ENCODE measurements around the gene DLK2.
"Not testable (repeated sequence)": the region's sequence is repeated elsewhere in the genome, so short reads cannot be mapped to it uniquely, and the experiment has no call there.

The DLK2 gene

GRCh38 chr6:43412541-43412940 lies 42.8 kb downstream of the DLK2 start:
- H3K27me3 ChIP-seq (ENCODE audit: control insufficient read depth, low read length), result peaks cover 4% of the 10 kb centered on the region
- no peaks in the 10 kb centered on the region for H4K20me1 ChIP-seq (ENCODE audit: control insufficient read depth, insufficient read depth, low read depth, low read length)
- H3K4me1 ChIP-seq (ENCODE audit: control insufficient read depth, low read length), result no peaks in the 10 kb centered on the region
- no peak overlapping the region for H3K4me3 ChIP-seq (ENCODE audit: low read length)
- no peak overlapping the region for H3K27ac ChIP-seq (ENCODE audit: low read depth, low read length)
- peaks cover 13% of the 10 kb centered on the region for H3K9me3 ChIP-seq (ENCODE audit: control insufficient read depth, insufficient read depth, low read length)
- no peaks in the 10 kb centered on the region for H3K79me2 ChIP-seq (ENCODE audit: control insufficient read depth, low read length)
- peaks cover 20% of the 10 kb centered on the region for H3K36me3 ChIP-seq (ENCODE audit: control insufficient read depth, low read length)
- peaks cover 4% of the 10 kb centered on the region; the same call in 1 of the 2 replicates for H3F3A ChIP-seq (ENCODE audit: control insufficient read depth, insufficient read depth)
- H3K4me2 ChIP-seq (ENCODE audit: low read length), result no peak overlapping the region
- TF ChIP-seq EZH2phosphoT487 (IDR thresholded peaks at IDR 0.05; ENCODE audit: borderline replicate concordance, low read length) (no peak), CTCF (IDR thresholded peaks at IDR 0.05; ENCODE audit: low read depth, low read length, poor library complexity, severe bottlenecking) (no peak)
- no peaks in the 10 kb centered on the region for H3K9me2 ChIP-seq (replicated peaks; ENCODE audit: control insufficient read depth, low read length)

GRCh38 chr6:43410776-43411175 lies 44.6 kb downstream of the DLK2 start:
- not testable (repeated sequence) for H3K27me3 ChIP-seq (ENCODE audit: control insufficient read depth, low read length); H3K4me2 ChIP-seq (ENCODE audit: low read length); H3K79me2 ChIP-seq (ENCODE audit: control insufficient read depth, low read length); H4K20me1 ChIP-seq (ENCODE audit: control insufficient read depth, insufficient read depth, low read depth, low read length); H3K9me2 ChIP-seq (replicated peaks; ENCODE audit: control insufficient read depth, low read length); H3F3A ChIP-seq (ENCODE audit: control insufficient read depth, insufficient read depth); H3K4me1 ChIP-seq (ENCODE audit: control insufficient read depth, low read length); H3K4me3 ChIP-seq (ENCODE audit: low read length); H3K27ac ChIP-seq (ENCODE audit: low read depth, low read length)
- Histone ChIP-seq H3K9me3 (ENCODE audit: control insufficient read depth, insufficient read depth, low read length) (peaks cover 13% of the 10 kb centered on the region), H3K36me3 (ENCODE audit: control insufficient read depth, low read length) (peaks cover 37% of the 10 kb centered on the region)

- no peaks in the 10 kb centered on the region for H3K9me2 ChIP-seq (replicated peaks; ENCODE audit: control insufficient read depth, low read length)
- no peak overlapping the region for H3K4me3 ChIP-seq (ENCODE audit: low read length)
- no peaks in the 10 kb centered on the region for H3K27me3 ChIP-seq (ENCODE audit: control insufficient read depth, low read length)
- H3K27ac ChIP-seq (ENCODE audit: low read depth, low read length), result no peak overlapping the region
- no peak overlapping the region for H3K4me2 ChIP-seq (ENCODE audit: low read length)
- TF ChIP-seq EZH2phosphoT487 (IDR thresholded peaks at IDR 0.05; ENCODE audit: borderline replicate concordance, low read length), result no peak
- no peak for TF ChIP-seq CTCF (IDR thresholded peaks at IDR 0.05; ENCODE audit: low read depth, low read length, poor library complexity, severe bottlenecking)
- H3K9me3 ChIP-seq (ENCODE audit: control insufficient read depth, insufficient read depth, low read length), result peaks cover 11% of the 10 kb centered on the region
- H3K4me1 ChIP-seq (ENCODE audit: control insufficient read depth, low read length), result no peaks in the 10 kb centered on the region
- H4K20me1 ChIP-seq (ENCODE audit: control insufficient read depth, insufficient read depth, low read depth, low read length), result no peaks in the 10 kb centered on the region
- H3K79me2 ChIP-seq (ENCODE audit: control insufficient read depth, low read length), result no peaks in the 10 kb centered on the region
- H3F3A ChIP-seq (ENCODE audit: control insufficient read depth, insufficient read depth), result peaks cover 4% of the 10 kb centered on the region; the same call in 1 of the 2 replicates
- H3K36me3 ChIP-seq (ENCODE audit: control insufficient read depth, low read length), result peaks cover 61% of the 10 kb centered on the region
These were observed 47.1 kb downstream of the DLK2 start for GRCh38 chr6:43408259-43408658.

- peaks cover 71% of the 10 kb centered on the region for H3K36me3 ChIP-seq (ENCODE audit: control insufficient read depth, low read length)
- H3K4me1 ChIP-seq (ENCODE audit: control insufficient read depth, low read length), result no peaks in the 10 kb centered on the region
- H3K27ac ChIP-seq (ENCODE audit: low read depth, low read length), result no peak overlapping the region
- H3F3A ChIP-seq (ENCODE audit: control insufficient read depth, insufficient read depth), result peaks cover 4% of the 10 kb centered on the region; the same call in 1 of the 2 replicates
- no peaks in the 10 kb centered on the region for H3K79me2 ChIP-seq (ENCODE audit: control insufficient read depth, low read length)
- H3K9me3 ChIP-seq (ENCODE audit: control insufficient read depth, insufficient read depth, low read length), result peaks cover 3% of the 10 kb centered on the region; the same call in 1 of the 2 replicates
- no peak overlapping the region for H3K4me2 ChIP-seq (ENCODE audit: low read length)
- no peaks in the 10 kb centered on the region for H3K9me2 ChIP-seq (replicated peaks; ENCODE audit: control insufficient read depth, low read length)
- no peak overlapping the region for H3K4me3 ChIP-seq (ENCODE audit: low read length)
- TF ChIP-seq CTCF (IDR thresholded peaks at IDR 0.05; ENCODE audit: low read depth, low read length, poor library complexity, severe bottlenecking) (no peak), EZH2phosphoT487 (IDR thresholded peaks at IDR 0.05; ENCODE audit: borderline replicate concordance, low read length) (no peak)
- no peaks in the 10 kb centered on the region for H3K27me3 ChIP-seq (ENCODE audit: control insufficient read depth, low read length)
- H4K20me1 ChIP-seq (ENCODE audit: control insufficient read depth, insufficient read depth, low read depth, low read length), result no peaks in the 10 kb centered on the region
These were observed 48.1 kb downstream of the DLK2 start for GRCh38 chr6:43407296-43407695.
